H1 (cell line): ENCODE data around the gene SESN1. TPM values are rescaled to one million over a fixed set of nuclear protein-coding genes. Genes with fewer than 3 reads are reported as not detected.

Source experiments
- CTCF ChIA-PET: fragments of 300-600 bp; sonication (Branson Sonifier 250); formaldehyde crosslinking; loops from one replicate; lab custom pipeline; 2021; ENCODE audit not compliant: partially characterized antibody; lab: Charles Lee
- POLR2A ChIA-PET: fragments of 300-600 bp; sonication (Branson Sonifier 250); formaldehyde crosslinking; loops from one replicate; lab custom pipeline; 2021; ENCODE audit warnings: inconsistent platforms; ENCODE audit not compliant: partially characterized antibody; lab: Charles Lee
- DNase-seq, 2 experiments: peaks; one replicate each; pipeline versions ENCODE4 v3.0.0 to v3.0.0-alpha.2; 2010 to 2022; ENCODE audit warnings: low spot score in 2 of 2, low read depth in 1 of 2, mixed read lengths in 1 of 2
- FAIRE-seq: peaks from 2 replicates; lab custom pipeline; 2011; peaks lifted over from hg19 to GRCh38; lab: Jason Lieb, UNC
- H2AFZ ChIP-seq: 2 replicates; pipeline ENCODE4 v1.8.1; 2012; ENCODE audit warnings: low read length, inconsistent platforms
- H2AK5ac ChIP-seq: 2 replicates; pipeline ENCODE4 v1.6.1; 2013; ENCODE audit warnings: low read depth, low read length
- H2BK120ac ChIP-seq: replicated peaks from 2 replicates; pipeline ENCODE3; 2013; ENCODE audit warnings: low read depth, low read length, inconsistent platforms
- H2BK12ac ChIP-seq: 2 replicates; pipeline ENCODE4 v1.6.1; 2013; ENCODE audit warnings: low read depth, low read length
- H2BK15ac ChIP-seq: 2 replicates; pipeline ENCODE4 v1.6.1; 2013; ENCODE audit warnings: low read length
- H2BK20ac ChIP-seq: 2 replicates; pipeline ENCODE4 v1.6.1; 2013; ENCODE audit warnings: low read length
- H2BK5ac ChIP-seq: 2 replicates; pipeline ENCODE4 v1.6.1; 2013; ENCODE audit warnings: low read depth, low read length
- H3K14ac ChIP-seq: 2 replicates; pipeline ENCODE4 v1.6.1; 2013; ENCODE audit warnings: inconsistent platforms; ENCODE audit not compliant: insufficient read length
- H3K18ac ChIP-seq: 2 replicates; pipeline ENCODE4 v1.6.1; 2013; ENCODE audit warnings: low read length; ENCODE audit errors: extremely low read depth
- H3K23ac ChIP-seq: 2 replicates; pipeline ENCODE4 v1.6.1; 2013; ENCODE audit warnings: inconsistent platforms; ENCODE audit not compliant: insufficient read length
- H3K23me2 ChIP-seq: 2 replicates; pipeline ENCODE4 v1.6.1; 2013; ENCODE audit warnings: low read depth, low read length
- H3K27ac ChIP-seq: 2 replicates; pipeline ENCODE4 v1.6.1; 2011; ENCODE audit warnings: low read depth, low read length, inconsistent platforms
- H3K27me3 ChIP-seq, 4 experiments: replicated peaks in 1 of 4; 1 replicate in 1 of 4; 2 replicates in 3 of 4; pipeline versions ENCODE4 v1.6.1 to v1.8.1; 2011 to 2013; ENCODE audit warnings: low read length in 3 of 4, mild to moderate bottlenecking in 3 of 4, inconsistent platforms in 2 of 4, mixed read lengths in 2 of 4, moderate library complexity in 1 of 4; ENCODE audit not compliant: control insufficient read depth in 3 of 4, insufficient read depth in 3 of 4; ENCODE audit errors: extremely low read depth in 1 of 4
- H3K36me3 ChIP-seq, 4 experiments: 2 replicates each; pipeline versions ENCODE4 v1.6.1 to v1.8.1; 2011 to 2013; ENCODE audit warnings: mild to moderate bottlenecking in 4 of 4, low read length in 3 of 4, moderate library complexity in 2 of 4, control low read depth in 1 of 4, inconsistent platforms in 1 of 4; ENCODE audit not compliant: insufficient read depth in 4 of 4, control insufficient read depth in 2 of 4
- H3K4ac ChIP-seq: replicated peaks from 2 replicates; pipeline ENCODE3; 2013; ENCODE audit warnings: low read length, low read depth, mixed read lengths, inconsistent platforms; ENCODE audit not compliant: insufficient read length
- H3K4me1 ChIP-seq, 4 experiments: replicated peaks in 1 of 4; 1 replicate in 1 of 4; 2 replicates in 3 of 4; pipeline versions ENCODE4 v1.6.1 to v1.8.1; 2011 to 2013; ENCODE audit warnings: low read length in 3 of 4, inconsistent platforms in 2 of 4, mixed read lengths in 1 of 4; ENCODE audit not compliant: insufficient read depth in 4 of 4, control insufficient read depth in 3 of 4
- H3K4me2 ChIP-seq, 2 experiments: 2 replicates each; pipeline versions ENCODE4 v1.6.1 to v1.8.1; 2011 to 2013; ENCODE audit warnings: low read depth in 2 of 2, low read length in 2 of 2, control low read depth in 1 of 2, inconsistent platforms in 1 of 2, mild to moderate bottlenecking in 1 of 2; ENCODE audit not compliant: insufficient read depth in 1 of 2
- H3K4me3 ChIP-seq, 4 experiments: fragments of 200-600, 300-600 bp in 1 of 4; sonication (generic), shearing (Covaris generic), sonication (Bioruptor Twin) in 1 of 4; 2 replicates each; pipeline versions ENCODE4 v1.5.1 to v1.8.1; 2011 to 2016; ENCODE audit warnings: low read length in 4 of 4, low read depth in 3 of 4, control low read depth in 2 of 4, inconsistent platforms in 2 of 4, mild to moderate bottlenecking in 2 of 4, mixed read lengths in 1 of 4, moderate library complexity in 1 of 4; ENCODE audit not compliant: insufficient read depth in 2 of 4; ENCODE audit errors: extremely low read depth in 1 of 4
- H3K56ac ChIP-seq: replicated peaks from 2 replicates; pipeline ENCODE3; 2013; ENCODE audit warnings: low read depth, mild to moderate bottlenecking, mixed read lengths, low read length, inconsistent platforms; ENCODE audit not compliant: insufficient read length
- H3K79me1 ChIP-seq: 2 replicates; pipeline ENCODE4 v1.6.1; 2013; ENCODE audit warnings: low read depth, low read length, control low read depth
- H3K79me2 ChIP-seq, 2 experiments: 2 replicates each; pipeline versions ENCODE4 v1.6.1 to v1.8.1; 2012 to 2013; ENCODE audit warnings: low read length in 2 of 2, mild to moderate bottlenecking in 2 of 2, inconsistent platforms in 1 of 2; ENCODE audit not compliant: insufficient read depth in 2 of 2, control insufficient read depth in 1 of 2
- H3K9ac ChIP-seq, 4 experiments: replicated peaks in 1 of 4; 1 replicate in 1 of 4; 2 replicates in 3 of 4; pipeline versions ENCODE4 v1.6.1 to v1.8.1; 2011 to 2013; ENCODE audit warnings: low read depth in 3 of 4, low read length in 3 of 4, control low read depth in 2 of 4, mild to moderate bottlenecking in 2 of 4, moderate library complexity in 2 of 4, inconsistent platforms in 1 of 4; ENCODE audit errors: extremely low read depth in 1 of 4
- H3K9me3 ChIP-seq, 2 experiments: 2 replicates each; pipeline versions ENCODE4 v1.6.1 to v1.8.1; 2012 to 2013; ENCODE audit warnings: mild to moderate bottlenecking in 2 of 2, moderate library complexity in 2 of 2, control low read depth in 1 of 2, inconsistent platforms in 1 of 2, low read depth in 1 of 2, low read length in 1 of 2, mixed read lengths in 1 of 2; ENCODE audit not compliant: insufficient read depth in 2 of 2
- H4K20me1 ChIP-seq, 2 experiments: replicated peaks in 1 of 2; 2 replicates each; pipeline versions ENCODE3 to v1.8.1; 2011 to 2013; ENCODE audit warnings: inconsistent platforms in 2 of 2, low read length in 2 of 2, mild to moderate bottlenecking in 1 of 2; ENCODE audit not compliant: insufficient read depth in 2 of 2, control insufficient read depth in 1 of 2
- H4K5ac ChIP-seq: 2 replicates; pipeline ENCODE4 v1.6.1; 2013; ENCODE audit warnings: low read length, low read depth, mixed read lengths, inconsistent platforms; ENCODE audit not compliant: insufficient read length
- H4K8ac ChIP-seq: 2 replicates; pipeline ENCODE4 v1.8.0; 2013; ENCODE audit warnings: mild to moderate bottlenecking, moderate library complexity, low read length, inconsistent platforms; ENCODE audit not compliant: insufficient read depth; ENCODE audit errors: extremely low read depth
- H4K91ac ChIP-seq: replicated peaks from 2 replicates; pipeline ENCODE3; 2013; ENCODE audit warnings: low read length, mixed read lengths, inconsistent platforms; ENCODE audit not compliant: insufficient read length
- ASH2L ChIP-seq: fragments of 200-600, 300-600 bp; sonication (generic); IDR thresholded peaks from one replicate; pipeline ENCODE4 v1.7.1; 2017; ENCODE audit warnings: low read length
- JUND ChIP-seq: IDR thresholded peaks from 2 replicates; pipeline ENCODE4 v1.6.1; 2011; ENCODE audit warnings: mild to moderate bottlenecking, improper control_type of control experiment, low read length
- KDM4A ChIP-seq: IDR thresholded peaks from one replicate; pipeline ENCODE4 v1.7.1; 2012; ENCODE audit warnings: low read depth, mild to moderate bottlenecking, moderate library complexity, low read length, inconsistent platforms; ENCODE audit not compliant: severe bottlenecking
- KDM5A ChIP-seq: fragments of 200-600 bp; IDR thresholded peaks from 2 replicates; pipeline ENCODE4 v1.7.1; 2012; ENCODE audit warnings: mild to moderate bottlenecking, low read length, inconsistent platforms, mixed read lengths
- POLR2AphosphoS5 ChIP-seq: IDR thresholded peaks from 2 replicates; pipeline ENCODE4 v1.6.1; 2011; ENCODE audit warnings: low read depth, low read length
- SP1 ChIP-seq: IDR thresholded peaks from 2 replicates; pipeline ENCODE4 v1.6.1; 2011; ENCODE audit warnings: low read depth, low read length
- SRF ChIP-seq: IDR thresholded peaks from 2 replicates; pipeline ENCODE4 v1.6.1; 2011; ENCODE audit warnings: mild to moderate bottlenecking, low read depth, low read length, moderate library complexity
- TAF1 ChIP-seq: IDR thresholded peaks from 2 replicates; pipeline ENCODE4 v1.6.1; 2011; ENCODE audit warnings: mild to moderate bottlenecking, low read depth, low read length
- USF2 ChIP-seq: IDR thresholded peaks from 2 replicates; pipeline ENCODE4 v1.6.1; 2011; ENCODE audit warnings: low read length, improper control_type of control experiment
- WGBS, 2 experiments: shearing (Covaris generic) in 1 of 2; methylation state at CpG; one replicate each; pipeline versions ENCODE4 v1.1.6 to v1.1.7; 2013 to 2015; ENCODE audit warnings: low lambda C conversion rate in 2 of 2, mixed read lengths in 2 of 2, inconsistent platforms in 1 of 2, low coverage in 1 of 2, missing lambda C conversion rate in 1 of 2; ENCODE audit not compliant: insufficient replicate concordance in 2 of 2, insufficient coverage in 1 of 2, insufficient read length in 1 of 2; ENCODE audit errors: extremely low coverage in 1 of 2, missing lambda C conversion rate in 1 of 2; 5-methylcytosine and 5-hydroxymethylcytosine counted together
- polyA plus RNA-seq, 7 experiments: library from polyadenylated mRNA; depleted of rRNA in 3 of 7; stranded (reverse) in 5 of 7; unstranded in 2 of 7; fragments of >200 nt in 5 of 7; fragments of 200-250 nt in 2 of 7; gene quantifications; 1 replicate in 5 of 7; 2 replicates in 1 of 7; 4 replicates in 1 of 7; pipeline versions ENCODE4 v1.2.1 to v1.2.3, GENCODE V29; 2011 to 2013; ENCODE audit warnings: missing spikeins in 2 of 7, mixed read lengths in 2 of 7
- total RNA-seq: library from RNA; stranded (reverse); fragmentation: NEBNext Ultra II Directional; extraction: Animal tissue kit (Norgen Biotek cat#: 25700); gene quantifications from 2 replicates; pipeline ENCODE4 v1.2.1, GENCODE V29; 2021

SESN1 gene
- total and polyA plus RNA-seq, 2 of the 8 experiments (the other 6 are each of a cell fraction or from before 2014, with no cell fraction given): 12.8 to 15.6 TPM

- WGBS, 2 experiments: 82% methylated on average over 1 of the region's 1 CpG; no CpG with 5 or more reads in 1 of the 2 experiments
- Histone ChIP-seq H3K4ac (no peak overlapping the region), H3K79me1 (no peaks in the 10 kb centered on the region), H3K27me3 (no peaks in the 10 kb centered on the region), H4K91ac (no peak overlapping the region), H3K56ac (no peak overlapping the region), H4K20me1 (no peaks in the 10 kb centered on the region), H3K23me2 (no peaks in the 10 kb centered on the region), H3K9me3 (no peaks in the 10 kb centered on the region), H2BK5ac (no peak overlapping the region), H2BK12ac (no peak overlapping the region), H4K5ac (no peak overlapping the region), H3K79me2 (no peaks in the 10 kb centered on the region), H3K23ac (no peak overlapping the region), H3K4me1 (no peaks in the 10 kb centered on the region), H2BK15ac (no peak overlapping the region), H3K4me3 (no peak overlapping the region), H3K27ac (no peak overlapping the region), H2AK5ac (no peak overlapping the region), H4K8ac (no peak overlapping the region), H3K14ac (no peak overlapping the region), H3K36me3 (no peaks in the 10 kb centered on the region), H3K4me2 (no peak overlapping the region), H2AFZ (no peak overlapping the region), H3K9ac (no peak overlapping the region), H2BK120ac (no peak overlapping the region), H3K18ac (no peak overlapping the region), H2BK20ac (no peak overlapping the region)
- TF ChIP-seq KDM4A (no peak), KDM5A (no peak), JUND (no peak), ASH2L (no peak), POLR2AphosphoS5 (no peak), TAF1 (no peak), SP1 (no peak), USF2 (no peak), SRF (no peak)
- FAIRE-seq (no peak), DNase-seq (no peak)
- ChIA-PET POLR2A (no interaction called here), CTCF (no interaction called here)
Measured at GRCh38 chr6:109102762-109103161, 8.1 kb upstream of the SESN1 start.
